GM19238 (cell line): ENCODE results near the gene FCMR.

Source experiments
- DNase-seq: peaks from one replicate; pipeline ENCODE4 v3.0.0; 2011; ENCODE audit warnings: low spot score; ENCODE audit not compliant: insufficient read length

FCMR gene

GRCh38 chr1:206921772-206922265 is at the start of gene FCMR:
Gene FCMR, minus strand, starts transcription at chr1:206921941. Its CDS starts 87 bp downstream, at chr1:206921854.
- no peak for DNase-seq

GRCh38 chr1:206971029-206971655 is 49.4 kb upstream of the FCMR start:
- no peak for DNase-seq

GRCh38 chr1:206970446-206970845 is 48.7 kb upstream of the FCMR start, which contains the start of gene FCAMR:
Gene FCAMR, minus strand, starts transcription at chr1:206970460. Its CDS starts 335 bp downstream, at chr1:206970125.
- DNase-seq, result no peak

- no peak for DNase-seq
Measured at GRCh38 chr1:206969090-206969489, 47.3 kb upstream of the FCMR start.

- DNase-seq, result no peak
Measured at GRCh38 chr1:206967096-206967849, 45.5 kb upstream of the FCMR start.

- DNase-seq, result no peak
Measured at GRCh38 chr1:206965781-206966180, 44.0 kb upstream of the FCMR start.

GRCh38 chr1:206963740-206964139 is 42.0 kb upstream of the FCMR start:
- no peak for DNase-seq

- DNase-seq, result no peak
Measured at GRCh38 chr1:206963119-206963712, 41.5 kb upstream of the FCMR start.

- no peak for DNase-seq
Measured at GRCh38 chr1:206962272-206962671, 40.5 kb upstream of the FCMR start.

- no peak for DNase-seq
Measured at GRCh38 chr1:206961668-206962067, 39.9 kb upstream of the FCMR start.

- no peak for DNase-seq
Measured at GRCh38 chr1:206960676-206961386, 39.1 kb upstream of the FCMR start.

- DNase-seq, result no peak
Measured at GRCh38 chr1:206958144-206958543, 36.4 kb upstream of the FCMR start.

GRCh38 chr1:206957639-206958038 is 35.9 kb upstream of the FCMR start:
- DNase-seq, result no peak

- peak; percentile 47 for DNase-seq
Measured at GRCh38 chr1:206955476-206956451, 34.0 kb upstream of the FCMR start.

- no peak for DNase-seq
Measured at GRCh38 chr1:206954459-206955342, 33.0 kb upstream of the FCMR start.

GRCh38 chr1:206953626-206954025 is 31.9 kb upstream of the FCMR start:
- DNase-seq, result no peak

- DNase-seq, result no peak
Measured at GRCh38 chr1:206953126-206953525, 31.4 kb upstream of the FCMR start.

- DNase-seq, result no peak
Measured at GRCh38 chr1:206952171-206952570, 30.4 kb upstream of the FCMR start.

- DNase-seq, result no peak
Measured at GRCh38 chr1:206951318-206952100, 29.8 kb upstream of the FCMR start.
